HG03139 (cell line): ENCODE measurements around the gene LAIR2.
A peak's percentile ranks its signal among the peaks of the same experiment; 100 is the strongest.
"Not testable (repeated sequence)": the region's sequence is repeated elsewhere in the genome, so short reads cannot be mapped to it uniquely, and the experiment has no call there.

Source experiments
- ATAC-seq: cut with Tn5 transposase; IDR thresholded peaks from one replicate; pipeline ENCODE4 v1.9.1; 2021; ENCODE audit not compliant: unreplicated experiment

The LAIR2 gene

GRCh38 chr19:54464044-54464629 is 38.5 kb upstream of the LAIR2 start:
- ATAC-seq = peak; percentile 43

- peak; percentile 32 for ATAC-seq
These were observed 37.8 kb upstream of the LAIR2 start for GRCh38 chr19:54464630-54465425.

- no peak for ATAC-seq
These were observed 37.1 kb upstream of the LAIR2 start for GRCh38 chr19:54465426-54466109.

GRCh38 chr19:54466110-54466480 is 36.5 kb upstream of the LAIR2 start:
- ATAC-seq = not testable (repeated sequence)

- no peak for ATAC-seq
These were observed 33.1 kb upstream of the LAIR2 start for GRCh38 chr19:54469496-54469934.

- no peak for ATAC-seq
These were observed 32.2 kb upstream of the LAIR2 start for GRCh38 chr19:54470276-54470887.

- ATAC-seq = no peak
These were observed 31.4 kb upstream of the LAIR2 start for GRCh38 chr19:54470991-54471782.

- no peak for ATAC-seq
These were observed 29.4 kb upstream of the LAIR2 start, which contains the start of gene CDC42EP5 for GRCh38 chr19:54473071-54473891. Gene CDC42EP5 (minus strand): TSS chr19:54473296. CDS start chr19:54465547, 7,749 bp downstream.

- ATAC-seq = no peak
These were observed 28.7 kb upstream of the LAIR2 start for GRCh38 chr19:54473892-54474372.

- no peak for ATAC-seq
These were observed 26.9 kb upstream of the LAIR2 start for GRCh38 chr19:54475706-54476105.

- ATAC-seq = no peak
These were observed 25.0 kb upstream of the LAIR2 start for GRCh38 chr19:54477650-54478049.

GRCh38 chr19:54478677-54479266 is 23.9 kb upstream of the LAIR2 start:
- ATAC-seq = no peak

- no peak for ATAC-seq
These were observed 22.6 kb upstream of the LAIR2 start for GRCh38 chr19:54480051-54480450.

- no peak for ATAC-seq
These were observed 21.2 kb upstream of the LAIR2 start for GRCh38 chr19:54481326-54481930.

GRCh38 chr19:54482889-54483288 is 19.7 kb upstream of the LAIR2 start:
- no peak for ATAC-seq

GRCh38 chr19:54484451-54484850 is 18.2 kb upstream of the LAIR2 start:
- no peak for ATAC-seq

- no peak for ATAC-seq
These were observed 16.8 kb upstream of the LAIR2 start for GRCh38 chr19:54485851-54486250.

- ATAC-seq = no peak
These were observed 13.3 kb upstream of the LAIR2 start for GRCh38 chr19:54489341-54489740.

- no peak for ATAC-seq
These were observed 12.9 kb upstream of the LAIR2 start for GRCh38 chr19:54489766-54490165.
